Neural cell (in vitro differentiated cells): Measurements from ENCODE around the gene SFMBT1. TPM values are rescaled to one million over a fixed set of nuclear protein-coding genes. Genes with fewer than 3 reads are reported as not detected.

Experiments
- H2AFZ ChIP-seq: fragments of 200-600, 300-800 bp; sonication (generic), shearing (Covaris generic); 2 replicates; pipeline ENCODE4 v1.6.0; 2014; ENCODE audit warnings: low read depth, mild to moderate bottlenecking, antibody characterized with exemption, low read length, moderate library complexity
- H3F3A ChIP-seq: fragments of 200-600 bp; shearing (Covaris generic); 2 replicates; pipeline ENCODE4 v1.6.1; 2016; ENCODE audit warnings: mild to moderate bottlenecking, moderate library complexity, mixed read lengths, antibody characterized with exemption, low read length; ENCODE audit not compliant: insufficient read depth, poor library complexity, severe bottlenecking
- H3K27ac ChIP-seq: fragments of 200-600, 300-800 bp; sonication (generic), shearing (Covaris generic); 2 replicates; pipeline ENCODE4 v1.5.1; 2014; ENCODE audit warnings: mild to moderate bottlenecking, low read length, moderate library complexity
- H3K27me3 ChIP-seq: fragments of 300-800, 200-600 bp; sonication (generic), shearing (Covaris generic); 2 replicates; pipeline ENCODE4 v1.6.0; 2014; ENCODE audit warnings: mild to moderate bottlenecking, low read depth, low read length, moderate library complexity; ENCODE audit not compliant: insufficient read depth
- H3K36me3 ChIP-seq: fragments of 300-800, 200-600 bp; sonication (generic), shearing (Covaris generic); 2 replicates; pipeline ENCODE4 v1.5.1; 2014; ENCODE audit warnings: mild to moderate bottlenecking, antibody characterized with exemption, low read length, moderate library complexity; ENCODE audit not compliant: insufficient read depth
- H3K4me2 ChIP-seq: fragments of 300-800, 200-600 bp; sonication (generic), shearing (Covaris generic); 2 replicates; pipeline ENCODE4 v1.6.0; 2014; ENCODE audit warnings: mild to moderate bottlenecking, low read length
- H3K4me3 ChIP-seq: fragments of 300-800, 200-600 bp; sonication (generic), shearing (Covaris generic); 2 replicates; pipeline ENCODE4 v1.5.1; 2014; ENCODE audit warnings: mild to moderate bottlenecking, low read length, moderate library complexity
- H3K79me2 ChIP-seq: fragments of 200-600 bp; shearing (Covaris generic); replicated peaks from 2 replicates; pipeline ENCODE4 v1.6.0; 2014; ENCODE audit warnings: mild to moderate bottlenecking, low read length, moderate library complexity; ENCODE audit not compliant: insufficient read depth
- H3K9ac ChIP-seq: fragments of 300-800, 200-600 bp; sonication (generic), shearing (Covaris generic); 2 replicates; pipeline ENCODE4 v1.6.1; 2016; ENCODE audit warnings: mild to moderate bottlenecking, low read length, mixed read lengths
- H3K9me2 ChIP-seq: fragments of 200-600 bp; shearing (Covaris generic); 2 replicates; pipeline ENCODE4 v1.6.1; 2016; ENCODE audit warnings: mild to moderate bottlenecking, low read length, mixed read lengths; ENCODE audit not compliant: insufficient read depth
- H3K9me3 ChIP-seq: fragments of 200-600, 300-800 bp; sonication (generic), shearing (Covaris generic); 2 replicates; pipeline ENCODE4 v1.6.1; 2016; ENCODE audit warnings: mild to moderate bottlenecking, mixed run types, low read length, moderate library complexity, mixed read lengths
- H4K20me1 ChIP-seq: fragments of 200-600 bp; shearing (Covaris generic); 2 replicates; pipeline ENCODE4 v1.6.1; 2016; ENCODE audit warnings: mild to moderate bottlenecking, mixed run types; ENCODE audit not compliant: insufficient read depth
- CTCF ChIP-seq: fragments of 450-650 bp; IDR thresholded peaks from 2 replicates; pipeline ENCODE4 v1.5.1; 2014; ENCODE audit warnings: antibody characterized with exemption, mild to moderate bottlenecking, moderate library complexity; ENCODE audit not compliant: poor library complexity, severe bottlenecking
- EP300 ChIP-seq: fragments of 450-650 bp; conservative IDR thresholded peaks from 2 replicates; pipeline ENCODE4 v1.6.1; 2014; ENCODE audit warnings: antibody characterized with exemption, mild to moderate bottlenecking, moderate library complexity; ENCODE audit not compliant: poor library complexity, severe bottlenecking
- EZH2 ChIP-seq: fragments of 200-600, 300-800 bp; shearing (Covaris generic), sonication (generic); IDR thresholded peaks from 2 replicates; pipeline ENCODE4 v1.6.1; 2014; ENCODE audit warnings: antibody characterized with exemption, low read length, borderline replicate concordance, mild to moderate bottlenecking; ENCODE audit not compliant: insufficient read depth, poor library complexity, severe bottlenecking
- MXI1 ChIP-seq: fragments of 450-650 bp; conservative IDR thresholded peaks from 2 replicates; pipeline ENCODE4 v1.6.1; 2014; ENCODE audit warnings: antibody characterized with exemption, mild to moderate bottlenecking; ENCODE audit not compliant: poor library complexity, severe bottlenecking
- POLR2AphosphoS5 ChIP-seq: IDR thresholded peaks from 2 replicates; pipeline ENCODE4 v1.6.1; 2012
- RAD21 ChIP-seq: fragments of 450-650 bp; conservative IDR thresholded peaks from 2 replicates; pipeline ENCODE4 v1.6.1; 2014; ENCODE audit warnings: antibody characterized with exemption, mild to moderate bottlenecking, moderate library complexity
- REST ChIP-seq: IDR thresholded peaks from 2 replicates; pipeline ENCODE4 v1.6.1; 2012; ENCODE audit warnings: borderline replicate concordance
- SMC3 ChIP-seq: fragments of 450-650 bp; conservative IDR thresholded peaks from 2 replicates; pipeline ENCODE4 v1.6.1; 2014; ENCODE audit warnings: antibody characterized with exemption, mild to moderate bottlenecking, moderate library complexity; ENCODE audit not compliant: poor library complexity
- TAF1 ChIP-seq: IDR thresholded peaks from 2 replicates; pipeline ENCODE4 v1.6.1; 2012; ENCODE audit warnings: low read depth
- polyA plus RNA-seq: library from polyadenylated mRNA; depleted of rRNA; stranded (reverse); fragments of >200 nt; gene quantifications from 2 replicates; pipeline ENCODE4 v1.2.3, GENCODE V29; 2014

SFMBT1 gene
- polyA plus RNA-seq, 1 donor from 2014 or later = 17.3 TPM

- Histone ChIP-seq H3K27ac (no peak overlapping the region), H3K9me2 (no peaks in the 10 kb centered on the region), H4K20me1 (no peaks in the 10 kb centered on the region), H2AFZ (no peak overlapping the region), H3K9me3 (no peaks in the 10 kb centered on the region), H3F3A (no peaks in the 10 kb centered on the region), H3K36me3 (no peaks in the 10 kb centered on the region), H3K4me3 (no peak overlapping the region), H3K27me3 (no peaks in the 10 kb centered on the region), H3K9ac (no peak overlapping the region), H3K79me2 (peaks cover 4% of the 10 kb centered on the region), H3K4me2 (no peak overlapping the region)
- no peak for TF ChIP-seq RAD21
- TF ChIP-seq CTCF = no peak
- no peak for TF ChIP-seq TAF1
- no peak for TF ChIP-seq MXI1
- TF ChIP-seq EP300 = no peak
- no peak for TF ChIP-seq POLR2AphosphoS5
- no peak for TF ChIP-seq EZH2
- TF ChIP-seq SMC3 = no peak
- TF ChIP-seq REST = no peak
Measured at GRCh38 chr3:52967398-52967797, 78.5 kb downstream of the SFMBT1 start.

GRCh38 chr3:52962160-52962559, 83.7 kb downstream of the SFMBT1 start:
- no peaks in the 10 kb centered on the region for H3K27me3 ChIP-seq
- no peak overlapping the region for H2AFZ ChIP-seq
- no peaks in the 10 kb centered on the region for H3K36me3 ChIP-seq
- H3F3A ChIP-seq = no peaks in the 10 kb centered on the region
- H3K4me2 ChIP-seq = no peak overlapping the region
- H4K20me1 ChIP-seq = no peaks in the 10 kb centered on the region
- no peaks in the 10 kb centered on the region for H3K9me3 ChIP-seq
- H3K4me3 ChIP-seq = no peak overlapping the region
- no peak for TF ChIP-seq TAF1
- no peak for TF ChIP-seq CTCF
- no peak for TF ChIP-seq REST
- TF ChIP-seq EP300 = no peak
- TF ChIP-seq MXI1 = no peak
- no peak for TF ChIP-seq POLR2AphosphoS5
- no peak for TF ChIP-seq RAD21
- TF ChIP-seq SMC3 = no peak
- no peak for TF ChIP-seq EZH2
- no peak overlapping the region for H3K9ac ChIP-seq
- H3K9me2 ChIP-seq = no peaks in the 10 kb centered on the region
- no peaks in the 10 kb centered on the region for H3K79me2 ChIP-seq
- no peak overlapping the region for H3K27ac ChIP-seq
